Tongue (tissue), 2 donors: ENCODE results near the gene CYB5RL. TPM values are rescaled to one million over a fixed set of nuclear protein-coding genes. Genes with fewer than 3 reads are reported as not detected.
"Not testable (repeated sequence)": the region's sequence is repeated elsewhere in the genome, so short reads cannot be mapped to it uniquely, and the experiment has no call there.

ENCODE experiments used
- DNase-seq: peaks from one replicate; pipeline ENCODE4 v3.0.0-alpha.2; 2015
- total RNA-seq: library from RNA; depleted of rRNA; stranded (reverse); fragments of >200 nt; gene quantifications from one replicate; pipeline ENCODE4 v1.2.3, GENCODE V29; 2014

The CYB5RL gene
- total RNA-seq, 1 donor from 2014 or later, result 6.1 TPM

DNA sequence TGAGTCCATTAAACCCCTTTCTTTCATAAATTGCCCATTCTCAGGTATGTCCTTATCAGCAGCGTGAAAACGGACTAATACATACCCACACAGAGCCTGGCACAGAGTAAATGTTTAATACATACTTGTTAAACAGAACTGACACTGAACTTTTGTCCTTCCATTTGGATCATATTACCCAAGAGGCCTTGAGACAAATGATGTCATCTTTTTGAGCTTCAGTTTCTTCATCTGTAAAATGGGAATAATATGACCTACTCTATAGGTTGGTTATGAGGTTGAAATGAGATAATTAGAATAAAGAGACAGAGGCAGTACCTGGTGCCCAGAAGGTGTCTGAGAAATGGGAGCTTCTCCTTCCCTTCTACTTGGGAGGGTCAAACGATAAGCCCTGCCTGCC lies 13.8 kb downstream of the CYB5RL start:
- no peak for DNase-seq

GRCh38 chr1:54180701-54181360 lies 19.0 kb downstream of the CYB5RL start:
- peak; percentile 20 for DNase-seq

DNA sequence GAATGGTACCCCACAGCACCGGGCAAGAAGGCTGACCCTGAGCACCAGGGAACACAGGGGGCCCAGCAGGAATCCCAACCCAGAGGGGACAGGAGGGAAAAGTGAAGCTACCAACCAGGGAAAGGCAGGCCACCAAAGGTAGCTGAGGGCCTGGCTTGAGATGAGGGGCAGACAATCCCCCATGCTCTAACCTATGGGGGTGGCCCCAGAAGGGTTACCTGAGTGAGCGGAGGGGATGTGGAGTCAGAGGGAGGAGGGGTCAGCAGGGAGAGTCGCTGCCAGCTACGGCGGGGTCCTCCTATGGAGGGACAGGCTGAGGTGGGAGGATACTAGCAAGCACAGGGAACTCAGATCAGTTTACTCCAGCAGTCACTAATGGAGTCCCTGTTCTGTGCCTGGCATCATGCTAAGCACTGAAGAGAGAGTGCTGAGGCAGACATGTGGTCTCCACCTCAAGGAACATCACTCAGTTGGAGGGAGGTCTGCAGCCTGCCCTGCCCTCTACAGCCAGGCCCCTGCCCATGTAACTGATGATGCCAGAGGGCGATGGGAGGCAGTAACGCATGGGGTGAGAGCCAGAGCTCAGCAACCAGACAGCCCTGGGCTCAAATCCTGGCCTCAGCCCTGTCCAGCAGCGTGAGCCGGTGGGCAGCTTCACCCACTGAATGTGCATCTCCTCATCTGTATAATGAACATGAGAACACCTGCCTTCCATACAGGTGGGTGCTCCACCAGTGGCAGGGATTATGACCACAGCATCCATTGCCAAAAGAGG lies 21.3 kb downstream of the CYB5RL start:
- no peak for DNase-seq

DNA sequence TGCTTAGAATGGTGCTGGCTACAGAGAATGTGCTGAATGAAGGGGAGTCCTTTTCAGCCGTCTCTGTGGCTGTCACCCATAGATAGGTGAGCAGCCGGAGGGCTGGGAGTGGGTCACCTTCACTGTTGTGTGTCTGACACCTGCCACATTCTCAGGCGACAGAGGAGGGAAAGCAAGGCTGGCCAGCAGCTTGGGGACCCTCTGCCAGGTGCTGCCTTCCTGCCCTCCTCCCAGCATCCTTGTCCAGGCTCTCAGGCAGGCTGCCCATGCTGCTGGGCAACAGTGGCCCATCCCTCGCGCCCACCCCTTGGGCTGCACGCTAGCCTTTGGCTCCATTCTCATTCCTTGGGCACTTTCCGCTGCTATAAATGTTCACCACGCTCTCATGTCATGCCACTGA lies 22.1 kb downstream of the CYB5RL start:
- DNase-seq, result no peak

DNA sequence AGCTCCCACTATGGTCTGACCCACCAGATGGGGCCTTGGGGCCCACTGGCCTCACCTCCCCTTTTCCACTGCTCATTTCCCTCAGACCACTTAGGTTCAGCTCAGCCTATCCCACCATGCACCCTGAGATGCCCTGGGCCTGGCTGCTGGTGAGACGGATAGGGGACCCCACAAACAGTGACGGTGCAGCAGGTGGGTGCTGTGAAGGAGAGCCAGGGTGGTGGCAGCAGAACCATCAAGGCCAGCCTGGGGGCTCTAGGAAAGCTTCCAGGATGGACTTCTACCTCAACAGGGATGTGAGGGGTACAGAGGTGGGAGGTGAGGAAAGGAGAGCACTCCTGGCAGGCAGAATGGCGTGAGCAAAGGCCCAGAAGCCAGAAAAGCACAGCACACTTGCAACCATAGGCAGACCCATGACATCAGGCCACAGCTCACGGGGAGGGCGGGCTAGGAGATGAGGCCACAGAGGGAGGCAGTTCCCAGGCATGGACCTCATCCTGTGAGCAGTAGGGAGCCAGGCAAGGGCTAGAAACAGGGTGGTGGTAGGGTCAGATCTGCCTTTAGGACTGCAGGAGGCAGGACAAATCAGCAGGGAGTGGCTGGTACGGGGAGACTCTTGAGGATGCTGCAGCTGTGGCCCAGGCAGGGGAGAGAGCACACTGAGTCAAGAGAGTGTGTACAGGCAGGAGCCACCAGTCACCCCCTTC lies 23.1 kb downstream of the CYB5RL start:
- DNase-seq, result no peak

DNA sequence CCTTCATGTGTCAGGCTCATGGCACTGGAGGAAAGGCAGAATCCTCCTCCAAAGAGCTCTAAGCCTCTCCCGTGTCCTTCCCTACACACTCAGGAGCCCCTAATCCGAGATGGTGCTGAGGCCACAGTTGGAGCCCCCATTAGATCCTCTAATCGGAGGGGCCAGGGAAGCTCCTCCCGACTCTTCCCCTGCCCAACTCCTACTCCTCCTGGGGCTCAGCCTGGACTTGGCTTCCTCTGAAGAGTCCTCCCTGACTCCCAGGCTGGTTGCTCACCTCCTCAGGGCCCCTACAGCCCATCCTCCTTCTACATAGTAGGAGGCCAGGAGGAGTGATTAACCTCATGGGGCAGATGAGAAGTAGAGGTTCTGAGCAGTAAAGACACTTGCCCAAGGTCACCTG lies 25.7 kb downstream of the CYB5RL start:
- no peak for DNase-seq

DNA sequence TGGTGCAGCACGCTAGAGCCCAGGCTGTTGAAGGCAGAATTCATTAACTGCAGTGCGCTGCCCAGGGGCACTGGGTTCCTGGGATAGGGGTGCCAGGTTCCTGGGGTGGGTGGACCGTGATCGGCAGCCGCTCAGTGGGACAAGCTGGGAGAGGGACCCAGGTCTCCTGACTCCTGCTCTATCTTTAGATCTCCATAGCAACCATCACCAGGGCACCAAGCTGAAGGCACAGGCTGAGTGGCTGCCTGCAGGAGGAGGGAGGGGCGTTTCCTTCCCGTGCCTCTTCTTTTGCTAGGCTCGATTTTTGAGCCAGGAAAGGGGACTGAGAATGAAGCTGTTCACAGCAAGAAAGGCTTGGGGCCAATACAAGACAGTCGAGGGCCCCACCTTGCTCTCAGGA lies 26.1 kb downstream of the CYB5RL start:
- DNase-seq, result no peak

DNA sequence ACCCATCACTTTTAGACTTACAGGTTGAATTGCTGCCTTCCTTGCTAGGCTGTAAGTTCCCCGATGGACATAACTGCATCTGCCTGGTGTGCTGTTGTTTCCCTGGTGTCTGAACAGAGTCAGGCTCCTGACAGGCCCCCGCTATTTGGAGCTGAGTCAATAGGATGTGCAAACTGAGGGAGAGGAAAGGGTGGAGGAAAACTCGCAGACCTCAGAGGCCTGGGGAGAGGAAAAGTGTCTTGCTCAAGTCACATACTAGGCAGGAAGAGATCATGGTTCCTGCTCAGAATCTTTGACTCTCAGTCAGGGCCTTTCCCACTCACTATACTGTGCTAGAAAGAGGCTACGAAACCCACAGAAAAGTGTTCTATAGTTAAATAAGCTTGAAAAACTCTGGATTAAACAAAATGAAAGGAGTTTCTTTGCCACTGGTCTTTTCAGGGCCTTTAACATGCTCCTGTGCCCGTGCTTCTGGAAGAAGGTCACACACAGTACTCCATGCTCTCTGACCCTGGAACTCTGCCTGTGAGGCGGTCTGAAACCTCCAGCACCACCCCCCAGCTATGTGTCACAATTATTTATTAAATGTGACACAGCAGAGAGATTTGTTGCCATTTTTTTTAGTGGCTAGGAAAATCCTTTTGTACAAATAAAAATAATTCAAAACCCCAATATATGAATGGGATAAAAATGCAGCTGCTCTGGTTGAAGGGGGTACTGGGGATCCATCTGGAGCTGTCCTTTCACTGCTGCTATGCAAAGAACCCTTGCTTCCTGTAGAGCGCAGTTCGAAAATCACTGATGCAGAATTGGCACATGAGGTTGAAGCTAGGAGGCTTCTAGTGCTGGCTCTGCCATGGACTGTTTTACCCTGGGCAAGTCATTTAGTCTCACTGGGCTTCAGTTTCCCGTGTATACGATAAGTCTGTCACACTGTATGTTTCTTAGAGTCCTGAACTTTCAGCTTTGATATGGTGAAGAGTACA lies 26.9 kb downstream of the CYB5RL start:
- peak; percentile 16 for DNase-seq

DNA sequence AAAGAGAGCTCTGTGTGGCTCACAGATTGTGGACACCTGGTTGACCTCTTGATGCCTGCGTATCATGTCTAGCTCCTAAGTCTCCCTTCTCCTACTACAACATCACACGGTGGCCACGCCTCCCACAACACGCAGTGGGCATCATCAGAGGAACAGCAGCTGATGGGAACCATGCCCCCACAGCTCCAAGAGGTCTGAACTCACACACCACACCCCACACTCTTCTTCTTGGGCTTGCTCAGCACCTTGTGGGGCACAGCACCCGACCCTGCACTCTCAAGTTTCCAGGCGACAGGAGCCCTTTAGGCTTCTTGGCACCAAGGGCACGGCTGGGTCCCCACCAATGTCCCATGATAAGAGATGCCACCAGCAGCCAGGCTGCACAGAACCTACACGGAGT lies 28.2 kb downstream of the CYB5RL start:
- DNase-seq, result no peak

DNA sequence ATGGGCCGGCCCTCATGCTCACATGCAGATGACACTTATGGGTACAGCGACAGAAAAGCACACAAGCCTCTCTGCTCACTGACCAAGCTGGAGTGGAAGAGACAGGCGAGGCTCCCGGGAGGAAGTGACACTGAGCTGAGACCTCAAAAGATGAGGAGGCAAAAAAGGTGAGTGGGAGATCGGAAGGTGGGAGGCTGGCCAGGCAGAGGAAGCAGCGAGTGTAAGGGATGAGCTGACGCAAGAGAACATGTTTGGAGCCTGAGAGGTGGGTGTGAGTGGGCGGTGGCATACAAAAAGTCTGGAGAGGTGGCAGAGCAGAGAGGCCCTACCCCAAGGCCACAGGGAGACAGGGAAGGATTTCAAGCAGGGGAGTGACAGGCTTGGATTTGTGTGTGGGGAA lies 28.8 kb downstream of the CYB5RL start:
- DNase-seq, result no peak

GRCh38 chr1:54169068-54169467 lies 30.8 kb downstream of the CYB5RL start:
- no peak for DNase-seq

- no peak for DNase-seq
Observed at GRCh38 chr1:54168206-54168965, 31.4 kb downstream of the CYB5RL start.

- no peak for DNase-seq
Observed at GRCh38 chr1:54167422-54168139, 32.2 kb downstream of the CYB5RL start.

DNA sequence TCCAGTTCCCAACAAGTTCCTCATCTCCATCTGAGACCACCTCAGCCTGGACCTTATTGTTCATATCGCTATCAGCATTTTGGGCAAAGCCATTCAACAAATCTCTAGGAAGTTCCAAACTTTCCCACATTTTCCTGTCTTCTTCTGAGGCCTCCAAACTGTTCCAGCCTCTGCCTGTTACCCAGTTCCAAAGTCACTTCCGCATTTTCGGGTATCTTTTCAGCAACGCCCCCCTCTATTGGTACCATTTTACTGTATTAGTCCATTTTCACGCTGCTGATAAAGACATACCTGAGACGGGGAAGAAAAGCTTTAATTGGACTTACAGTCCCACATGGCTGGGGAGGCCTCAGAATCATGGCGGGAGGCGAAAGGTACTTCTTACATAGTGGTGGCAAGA lies 33.5 kb downstream of the CYB5RL start:
- not testable (repeated sequence) for DNase-seq

DNA sequence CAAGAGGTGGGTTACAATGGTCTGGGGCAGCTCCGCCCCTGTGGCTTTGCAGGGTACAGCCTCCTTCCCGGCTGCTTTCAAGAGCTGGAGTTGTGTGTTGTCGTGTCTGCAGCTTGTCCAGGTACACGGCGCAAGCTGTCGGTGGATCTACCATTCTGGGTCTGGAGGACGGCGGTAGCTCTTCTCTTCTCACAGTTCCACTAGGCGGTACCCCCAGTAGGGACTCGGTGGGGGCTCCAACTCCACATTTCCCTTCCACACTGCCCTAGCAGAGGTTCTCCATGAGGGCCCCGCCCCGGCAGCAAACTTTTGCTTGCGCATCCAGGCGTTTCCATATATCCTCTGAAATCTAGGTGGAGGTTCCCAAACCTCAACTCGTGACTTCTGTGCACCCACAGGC lies 34.7 kb downstream of the CYB5RL start:
- no peak for DNase-seq

GRCh38 chr1:54163573-54163972 lies 36.3 kb downstream of the CYB5RL start:
- no peak for DNase-seq

- peak; percentile 9 for DNase-seq
Observed at GRCh38 chr1:54163051-54163450, 36.8 kb downstream of the CYB5RL start.

- DNase-seq, result no peak
Observed at GRCh38 chr1:54161495-54162168, 38.2 kb downstream of the CYB5RL start.

DNA sequence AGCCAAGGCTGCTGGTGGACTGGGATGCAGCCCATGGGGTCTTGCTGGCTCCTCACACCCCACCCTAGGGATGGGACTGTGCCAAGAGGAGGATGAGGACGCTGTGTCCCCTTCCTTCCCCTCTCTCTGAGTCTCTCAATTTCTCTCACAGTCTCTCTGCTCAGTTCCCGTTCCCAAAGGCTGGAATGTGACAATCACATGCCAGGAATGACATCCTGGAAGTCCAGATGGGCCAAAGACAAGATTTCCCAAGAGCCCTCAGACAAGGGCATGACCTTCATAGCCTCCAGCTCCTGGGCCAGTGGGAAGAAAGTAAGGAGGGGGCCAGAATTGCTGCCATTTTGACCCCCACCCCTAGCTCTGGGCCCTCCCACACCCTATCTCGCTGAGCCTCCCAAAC lies 39.5 kb downstream of the CYB5RL start:
- DNase-seq, result no peak

- DNase-seq, result no peak
Observed at GRCh38 chr1:54159733-54160316, 40.0 kb downstream of the CYB5RL start.
